ENCODE data around the gene EXO1. TPM values are rescaled to one million over a fixed set of nuclear protein-coding genes. Genes with fewer than 3 reads are reported as not detected.

Gene EXO1
- total and polyA plus RNA-seq, 2 donors (not counting 3 experiments of a cell fraction or from before 2014, with no cell fraction given), result 4.1 to 23.5 TPM

DNA sequence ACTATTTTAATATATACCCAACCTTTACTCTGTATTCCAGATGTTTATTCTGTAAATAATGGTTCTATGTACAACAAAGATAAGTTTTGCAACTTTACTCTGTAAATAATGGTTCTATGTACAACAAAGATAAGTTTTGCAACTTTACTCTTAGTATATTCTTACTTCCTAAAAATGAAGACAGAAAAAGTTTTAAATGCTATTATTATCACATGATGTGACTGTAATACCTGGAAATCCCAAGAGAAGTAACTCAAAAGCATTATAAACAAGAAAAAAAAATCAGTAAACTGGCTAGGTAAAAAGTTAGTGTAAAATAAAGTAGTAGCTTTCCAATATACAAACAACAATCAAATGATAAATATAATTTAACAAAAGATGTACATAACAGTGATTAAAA is 18.5 kb upstream of the EXO1 start:
- H3K9me3 ChIP-seq (replicated peaks; ENCODE audit: control insufficient read depth, insufficient read depth, low read length), result no peaks in the 10 kb centered on the region
- no peaks in the 10 kb centered on the region for H3K36me3 ChIP-seq (ENCODE audit: control insufficient read depth in 2 of 2, extremely low read depth in 1 of 2, insufficient read depth in 2 of 2, low read length in 2 of 2)
- dilution Hi-C loops (cut with MboI; ENCODE audit: extremely low pct_ligation_motif_present, low sequenced_read_pairs), result no loop called here
- no peak overlapping the region for H3K9ac ChIP-seq (replicated peaks; ENCODE audit: extremely low read depth, insufficient read depth, low read length)
- CTCF ChIA-PET, result no interaction called here
- H4K20me1 ChIP-seq (replicated peaks; ENCODE audit: control insufficient read depth, extremely low read depth, insufficient read depth, low read length), result no peaks in the 10 kb centered on the region
- H3K4me3 ChIP-seq (replicated peaks in 1 of 3; ENCODE audit: insufficient read depth in 1 of 3, low read depth in 1 of 3, low read length in 3 of 3), result no peak overlapping the region
- H3K4me2 ChIP-seq (ENCODE audit: insufficient read depth, low read length), result no peak overlapping the region
- intact Hi-C loops (cut with micrococcal nuclease), result no loop called here
- H3K27me3 ChIP-seq (ENCODE audit: control insufficient read depth in 2 of 2, insufficient read depth in 2 of 2, low read length in 2 of 2), result peaks cover 4 to 8% of the 10 kb centered on the region in 2 experiments
- no peaks in the 10 kb centered on the region for H3K79me2 ChIP-seq (ENCODE audit: control insufficient read depth, insufficient read depth, low read length)
- DNase-seq (ENCODE audit: low read depth, low spot score), result no peak
- H3K9me1 ChIP-seq (replicated peaks; ENCODE audit: control insufficient read depth, extremely low read depth, insufficient read depth, low read length), result no peaks in the 10 kb centered on the region
- no peak for TF ChIP-seq FOS (IDR thresholded peaks at IDR 0.05; ENCODE audit: borderline replicate concordance, insufficient read depth, low read length)
- TF ChIP-seq POLR2AphosphoS5 (IDR thresholded peaks at IDR 0.05; ENCODE audit: insufficient read depth, low read depth, low read length), result no peak
- no peak for TF ChIP-seq GATA2 (IDR thresholded peaks at IDR 0.05; ENCODE audit: insufficient read depth, insufficient read length, low read depth, low read length)
- TF ChIP-seq, protein P1, sequence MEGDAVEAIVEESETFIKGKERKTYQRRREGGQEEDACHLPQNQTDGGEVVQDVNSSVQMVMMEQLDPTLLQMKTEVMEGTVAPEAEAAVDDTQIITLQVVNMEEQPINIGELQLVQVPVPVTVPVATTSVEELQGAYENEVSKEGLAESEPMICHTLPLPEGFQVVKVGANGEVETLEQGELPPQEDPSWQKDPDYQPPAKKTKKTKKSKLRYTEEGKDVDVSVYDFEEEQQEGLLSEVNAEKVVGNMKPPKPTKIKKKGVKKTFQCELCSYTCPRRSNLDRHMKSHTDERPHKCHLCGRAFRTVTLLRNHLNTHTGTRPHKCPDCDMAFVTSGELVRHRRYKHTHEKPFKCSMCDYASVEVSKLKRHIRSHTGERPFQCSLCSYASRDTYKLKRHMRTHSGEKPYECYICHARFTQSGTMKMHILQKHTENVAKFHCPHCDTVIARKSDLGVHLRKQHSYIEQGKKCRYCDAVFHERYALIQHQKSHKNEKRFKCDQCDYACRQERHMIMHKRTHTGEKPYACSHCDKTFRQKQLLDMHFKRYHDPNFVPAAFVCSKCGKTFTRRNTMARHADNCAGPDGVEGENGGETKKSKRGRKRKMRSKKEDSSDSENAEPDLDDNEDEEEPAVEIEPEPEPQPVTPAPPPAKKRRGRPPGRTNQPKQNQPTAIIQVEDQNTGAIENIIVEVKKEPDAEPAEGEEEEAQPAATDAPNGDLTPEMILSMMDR (IDR thresholded peaks at IDR 0.05; ENCODE audit: extremely low read depth in 1 of 2, insufficient read depth in 1 of 2, low read depth in 1 of 2, low read length in 2 of 2), result no peak
- TF ChIP-seq, protein P2, sequence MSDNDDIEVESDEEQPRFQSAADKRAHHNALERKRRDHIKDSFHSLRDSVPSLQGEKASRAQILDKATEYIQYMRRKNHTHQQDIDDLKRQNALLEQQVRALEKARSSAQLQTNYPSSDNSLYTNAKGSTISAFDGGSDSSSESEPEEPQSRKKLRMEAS (IDR thresholded peaks at IDR 0.05; ENCODE audit: insufficient read depth, insufficient read length), result no peak
- TF ChIP-seq JUN (IDR thresholded peaks at IDR 0.05; ENCODE audit: borderline replicate concordance, insufficient read depth, insufficient read length, low read depth), result no peak
- TF ChIP-seq EZH2 (IDR thresholded peaks at IDR 0.05; ENCODE audit: borderline replicate concordance, low read depth, low read length, severe bottlenecking), result no peak
- no peak for TF ChIP-seq MYC (IDR thresholded peaks at IDR 0.05; ENCODE audit: low read depth, low read length)
- no peak for TF ChIP-seq POLR2A (IDR thresholded peaks at IDR 0.05; ENCODE audit: low read depth, low read length)
- H3K27ac ChIP-seq (ENCODE audit: insufficient read depth, low read depth, low read length), result no peak overlapping the region
- no peaks in the 10 kb centered on the region for H3K4me1 ChIP-seq (ENCODE audit: control insufficient read depth, extremely low read depth, insufficient read depth, low read length)
- no TSS peak for BruUV-seq (replicated peaks)
- H2AFZ ChIP-seq (ENCODE audit: low read depth, low read length), result no peak overlapping the region
- POLR2A ChIA-PET, result no interaction called here
- no peak for FAIRE-seq
